Endothelial cell of umbilical vein (primary cell): ENCODE measurements around the gene SMARCD3.

Source experiments
- CTCF ChIP-seq, 2 donors: IDR thresholded peaks; 1 replicate in 1 of 2; 2 replicates in 1 of 2; pipeline ENCODE4 v1.5.1; 2011; ENCODE audit warnings: low read length in 2 of 2, mild to moderate bottlenecking in 2 of 2, moderate library complexity in 2 of 2, control low read depth in 1 of 2, inconsistent platforms in 1 of 2, low read depth in 1 of 2; ENCODE audit not compliant: insufficient read depth in 1 of 2; ENCODE audit errors: extremely low read depth in 1 of 2
- GATA2 ChIP-seq: IDR thresholded peaks from 2 replicates; pipeline ENCODE4 v1.7.0; 2011; ENCODE audit warnings: low read depth, mild to moderate bottlenecking, moderate library complexity, mixed read lengths, low read length; ENCODE audit not compliant: insufficient read length, insufficient read depth
- JUN ChIP-seq: IDR thresholded peaks from 2 replicates; pipeline ENCODE4 v1.6.1; 2011; ENCODE audit warnings: borderline replicate concordance, low read depth; ENCODE audit not compliant: insufficient read length, insufficient read depth
- MAX ChIP-seq: IDR thresholded peaks from 2 replicates; pipeline ENCODE4 v1.6.1; 2011; ENCODE audit not compliant: insufficient read depth, insufficient read length

GRCh38 chr7:151282111-151282510 is 33.6 kb upstream of the SMARCD3 start:
- TF ChIP-seq CTCF (IDR thresholded peaks at IDR 0.05; ENCODE audit: extremely low read depth in 1 of 2, insufficient read depth in 1 of 2, low read depth in 1 of 2, low read length in 2 of 2): no peak
- no peak for TF ChIP-seq MAX
- TF ChIP-seq JUN: no peak
- TF ChIP-seq GATA2: no peak
